HepG2 (cell line): ENCODE results near the gene ARPC1B. TPM values are rescaled to one million over a fixed set of nuclear protein-coding genes. Genes with fewer than 3 reads are reported as not detected.

Source experiments
- AGO1 ChIP-seq: fragments of 200-400 bp; formaldehyde crosslinking; IDR thresholded peaks from 2 replicates; pipeline ENCODE4 v1.6.1; 2017; ENCODE audit warnings: mild to moderate bottlenecking, low read depth, low read length, moderate library complexity; ENCODE audit not compliant: poor library complexity, severe bottlenecking
- ATF5 ChIP-seq: sonication (generic); formaldehyde crosslinking; IDR thresholded peaks from 2 replicates; pipeline ENCODE4 v1.4.0; 2020; ENCODE audit warnings: mild to moderate bottlenecking, low read depth, missing genetic modification reagents
- ATM ChIP-seq: fragments of 450-650 bp; IDR thresholded peaks from 2 replicates; pipeline ENCODE4 v1.7.1; 2017; ENCODE audit warnings: mild to moderate bottlenecking, borderline replicate concordance
- FOXK2 ChIP-seq: fragments of 450-650 bp; IDR thresholded peaks from 2 replicates; pipeline ENCODE4 v1.6.1; 2016
- HMG20A ChIP-seq: IDR thresholded peaks from 2 replicates; pipeline ENCODE4 v1.6.1; 2016; ENCODE audit warnings: borderline replicate concordance
- MBD4 ChIP-seq: IDR thresholded peaks from 2 replicates; pipeline ENCODE4 v1.6.1; 2012; ENCODE audit warnings: low read length, inconsistent platforms, borderline replicate concordance
- MXD4 ChIP-seq: IDR thresholded peaks from 2 replicates; pipeline ENCODE4 v1.6.1; 2016; ENCODE audit warnings: mild to moderate bottlenecking, missing biosample characterization, missing genetic modification reagents
- PAXIP1 ChIP-seq: sonication (generic); formaldehyde crosslinking; conservative IDR thresholded peaks from 2 replicates; pipeline ENCODE4 v1.4.0; 2020; ENCODE audit warnings: mild to moderate bottlenecking, missing genetic modification reagents, moderate library complexity
- PLSCR1 ChIP-seq: sonication (generic); formaldehyde crosslinking; IDR thresholded peaks from 2 replicates; pipeline ENCODE4 v1.5.0; 2020; ENCODE audit warnings: missing genetic modification reagents, mild to moderate bottlenecking, borderline replicate concordance
- SMC3 ChIP-seq: IDR thresholded peaks from 2 replicates; pipeline ENCODE4 v1.6.1; 2011; ENCODE audit warnings: low read length, improper control_type of control experiment
- TGIF2 ChIP-seq: IDR thresholded peaks from 2 replicates; pipeline ENCODE4 v1.6.1; 2016; ENCODE audit warnings: control low read depth, missing compliant biosample characterization
- ZFP37 ChIP-seq: sonication (generic); formaldehyde crosslinking; IDR thresholded peaks from 2 replicates; pipeline ENCODE4 v1.4.0; 2020; ENCODE audit warnings: missing genetic modification reagents, borderline replicate concordance
- ZNF17 ChIP-seq: sonication (generic); formaldehyde crosslinking; IDR thresholded peaks from 2 replicates; pipeline ENCODE4 v1.5.0; 2020; ENCODE audit warnings: mild to moderate bottlenecking, missing genetic modification reagents
- ZNF317 ChIP-seq: sonication (generic); formaldehyde crosslinking; IDR thresholded peaks from 2 replicates; pipeline ENCODE4 v1.5.0; 2020; ENCODE audit warnings: mild to moderate bottlenecking, missing genetic modification reagents
- ZNF543 ChIP-seq: sonication (generic); formaldehyde crosslinking; IDR thresholded peaks from 2 replicates; pipeline ENCODE4 v1.4.0; 2020; ENCODE audit warnings: mild to moderate bottlenecking, missing genetic modification reagents
- ZNF547 ChIP-seq: sonication (generic); formaldehyde crosslinking; IDR thresholded peaks from 2 replicates; pipeline ENCODE4 v1.5.1; 2020; ENCODE audit warnings: mild to moderate bottlenecking, missing genetic modification reagents
- ZNF768 ChIP-seq: sonication (generic); formaldehyde crosslinking; IDR thresholded peaks from 2 replicates; pipeline ENCODE4 v1.4.0; 2020; ENCODE audit warnings: missing genetic modification reagents
- ZNF775 ChIP-seq: sonication (generic); formaldehyde crosslinking; IDR thresholded peaks from 2 replicates; pipeline ENCODE4 v1.4.0; 2020; ENCODE audit warnings: missing genetic modification reagents, mild to moderate bottlenecking, moderate library complexity, borderline replicate concordance
- ZNF800 ChIP-seq: sonication (generic); formaldehyde crosslinking; IDR thresholded peaks from 2 replicates; pipeline ENCODE4 v1.4.0; 2020; ENCODE audit warnings: missing genetic modification reagents
- polyA plus RNA-seq, 8 experiments: library from polyadenylated mRNA; depleted of rRNA in 3 of 8; stranded (reverse) in 7 of 8; unstranded in 1 of 8; fragments of >200 nt; fragmentation: Illumina TruSeq in 4 of 8; extraction: Trizol in 4 of 8; gene quantifications; 2 replicates each; pipeline versions ENCODE4 v1.2.1 to v1.2.3, GENCODE V29; 2011 to 2016; ENCODE audit warnings: low read depth in 4 of 8, missing spikeins in 1 of 8, mixed read lengths in 1 of 8; ENCODE audit not compliant: insufficient read depth in 1 of 8
- total RNA-seq, 5 experiments: library from RNA; depleted of rRNA; stranded (reverse); fragments of >200 nt; fragmentation: Illumina TruSeq; extraction: Trizol; gene quantifications; 2 replicates each; pipeline ENCODE4 v1.2.3, GENCODE V29; 2016; ENCODE audit warnings: low read depth in 1 of 5
- TF ChIP-seq, protein P1 (sequence below): IDR thresholded peaks from 2 replicates; pipeline ENCODE4 v1.6.1; 2016; ENCODE audit warnings: missing genetic modification reagents, missing compliant biosample characterization
- TF ChIP-seq, protein P2 (sequence below): IDR thresholded peaks from 2 replicates; pipeline ENCODE4 v1.6.1; 2018; ENCODE audit warnings: missing genetic modification reagents, mild to moderate bottlenecking, missing compliant biosample characterization

Gene ARPC1B
- total and polyA plus RNA-seq, 2 of the 13 experiments (the other 11 are each of a cell fraction or from before 2014, with no cell fraction given) = 72.9 to 89.1 TPM

DNA sequence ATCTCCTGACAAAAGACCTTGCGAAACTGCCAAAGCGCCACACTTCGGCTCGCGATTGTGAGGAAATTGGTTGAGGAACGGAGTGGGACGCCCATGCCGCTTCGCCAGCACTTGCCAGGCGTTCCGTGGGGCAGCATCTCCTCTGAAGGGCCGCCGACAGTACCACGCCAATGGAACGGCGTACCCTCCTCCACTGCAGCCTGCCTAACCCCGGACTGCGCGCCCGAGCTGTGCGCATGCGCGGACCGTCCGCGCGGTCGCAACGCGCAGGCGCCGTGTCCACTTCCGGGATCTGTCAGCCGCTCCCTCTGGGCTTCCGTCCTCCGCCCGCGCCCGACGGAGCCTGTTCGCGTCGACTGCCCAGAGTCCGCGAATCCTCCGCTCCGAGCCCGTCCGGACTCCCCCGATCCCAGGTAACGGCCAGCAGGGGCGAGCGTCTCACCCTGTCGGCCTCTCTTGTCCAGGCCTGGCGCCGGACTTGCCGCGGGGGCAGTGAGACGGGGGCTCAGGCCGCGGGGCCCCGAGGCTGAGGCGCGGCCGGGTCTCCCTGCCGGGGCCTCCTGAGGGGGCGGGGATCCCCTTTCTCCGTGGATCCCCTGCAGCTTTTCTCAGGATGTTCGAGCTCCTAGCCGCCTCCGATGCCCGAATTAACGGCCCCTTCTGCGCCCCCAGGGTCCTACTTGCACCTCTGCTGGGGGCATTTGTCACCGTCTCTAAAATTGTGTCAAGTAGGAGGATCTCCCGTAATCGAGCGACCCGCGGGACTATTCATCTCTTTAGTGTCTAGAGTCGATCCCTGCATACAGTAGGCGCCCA lies 48.7 kb upstream of the ARPC1B start, which contains the start of gene ARPC1A (continued):
- TF ChIP-seq PLSCR1 (CRISPR knock-in tag) (no peak), MXD4 (peak; percentile 87; the same call in 1 of the 2 replicates), ATM (no peak), AGO1 (no peak), ZNF543 (CRISPR knock-in tag) (peak; percentile 68; the same call in 1 of the 2 replicates), MBD4 (no peak), FOXK2 (no peak), ATF5 (no peak), ZNF17 (CRISPR knock-in tag) (no peak), ZNF800 (CRISPR knock-in tag) (peak; percentile 44; the same call in 1 of the 2 replicates), ZNF317 (0 out of 2 replicates have a peak, but pooled peaks have one; percentile 47), ZFP37 (CRISPR knock-in tag) (peak; percentile 90), ZNF775 (CRISPR knock-in tag) (no peak), SMC3 (no peak), HMG20A (CRISPR knock-in tag) (peak; percentile 22; the same call in 1 of the 2 replicates), TGIF2 (no peak; the same call in 1 of the 2 replicates), ZNF768 (CRISPR knock-in tag) (peak; percentile 63; the same call in 1 of the 2 replicates), PAXIP1 (peak; percentile 38; the same call in 1 of the 2 replicates), ZNF547 (CRISPR knock-in tag) (0 out of 2 replicates have a peak, but pooled peaks have one; percentile 47)
- TF ChIP-seq, protein P1, sequence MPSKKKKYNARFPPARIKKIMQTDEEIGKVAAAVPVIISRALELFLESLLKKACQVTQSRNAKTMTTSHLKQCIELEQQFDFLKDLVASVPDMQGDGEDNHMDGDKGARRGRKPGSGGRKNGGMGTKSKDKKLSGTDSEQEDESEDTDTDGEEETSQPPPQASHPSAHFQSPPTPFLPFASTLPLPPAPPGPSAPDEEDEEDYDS = peak; percentile 81
- TF ChIP-seq, protein P2, sequence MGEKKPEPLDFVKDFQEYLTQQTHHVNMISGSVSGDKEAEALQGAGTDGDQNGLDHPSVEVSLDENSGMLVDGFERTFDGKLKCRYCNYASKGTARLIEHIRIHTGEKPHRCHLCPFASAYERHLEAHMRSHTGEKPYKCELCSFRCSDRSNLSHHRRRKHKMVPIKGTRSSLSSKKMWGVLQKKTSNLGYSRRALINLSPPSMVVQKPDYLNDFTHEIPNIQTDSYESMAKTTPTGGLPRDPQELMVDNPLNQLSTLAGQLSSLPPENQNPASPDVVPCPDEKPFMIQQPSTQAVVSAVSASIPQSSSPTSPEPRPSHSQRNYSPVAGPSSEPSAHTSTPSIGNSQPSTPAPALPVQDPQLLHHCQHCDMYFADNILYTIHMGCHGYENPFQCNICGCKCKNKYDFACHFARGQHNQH (CRISPR knock-in tag) = peak; percentile 88
